Activated naive CD4-positive, alpha-beta T cell treated with anti-CD3 and anti-CD28 coated beads, Interleukin-2, amount 50 U/mL, for 16 hours (primary cell): Measurements from ENCODE around the gene CEP170B.
"Not testable (repeated sequence)": the region's sequence is repeated elsewhere in the genome, so short reads cannot be mapped to it uniquely, and the experiment has no call there.

ENCODE experiments used
- DNase-seq: peaks from one replicate; pipeline ENCODE4 v3.0.0-alpha.2; 2020

Gene CEP170B

DNA sequence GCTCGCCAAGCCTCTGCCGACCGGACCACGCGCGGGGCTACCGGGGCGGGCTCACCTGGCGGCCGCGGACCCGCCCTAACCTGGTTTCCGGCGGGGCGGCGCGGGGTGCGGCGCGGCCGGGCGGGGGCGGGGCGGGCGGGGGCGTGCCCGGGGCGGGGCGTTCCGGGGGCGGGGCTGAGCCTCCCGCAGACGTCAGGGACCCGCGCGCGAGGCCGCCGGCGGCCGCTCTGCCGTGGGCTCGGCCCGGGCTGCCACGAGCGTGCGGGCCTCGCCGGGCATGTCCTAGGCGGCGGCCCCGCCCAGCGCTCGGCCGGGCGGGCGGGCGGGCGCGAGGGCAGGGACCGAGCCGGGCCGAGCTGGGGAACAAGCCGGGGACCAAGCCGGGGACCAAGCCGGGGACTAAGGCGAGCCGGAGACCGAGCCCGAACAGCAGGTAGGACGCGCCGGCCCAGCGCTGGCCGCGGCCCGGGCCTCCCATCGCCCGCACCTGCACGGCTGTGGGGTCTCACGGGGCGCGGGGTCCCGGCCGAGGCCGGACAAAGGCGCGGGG is at the start of gene CEP170B:
Gene CEP170B (plus strand): TSS at position 188 of the 550 bp plus-strand sequence. CDS start 3,183 bp downstream, outside the sequence.
- peak; percentile 48 for DNase-seq

DNA sequence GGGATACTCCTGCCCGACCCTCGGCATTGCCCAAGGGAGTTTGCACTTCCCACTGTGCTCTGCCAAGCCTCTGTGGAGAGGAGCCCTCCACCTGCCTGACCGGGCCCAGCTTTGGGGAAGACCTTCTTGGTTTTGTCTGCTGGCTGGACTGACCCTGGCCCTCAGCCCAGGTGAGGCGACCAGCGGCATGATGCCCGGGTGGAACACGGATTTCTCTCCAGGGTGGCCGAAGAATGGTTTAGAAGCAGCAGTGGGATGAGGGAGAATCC is 48.5 kb upstream of the CEP170B start:
- DNase-seq: no peak

DNA sequence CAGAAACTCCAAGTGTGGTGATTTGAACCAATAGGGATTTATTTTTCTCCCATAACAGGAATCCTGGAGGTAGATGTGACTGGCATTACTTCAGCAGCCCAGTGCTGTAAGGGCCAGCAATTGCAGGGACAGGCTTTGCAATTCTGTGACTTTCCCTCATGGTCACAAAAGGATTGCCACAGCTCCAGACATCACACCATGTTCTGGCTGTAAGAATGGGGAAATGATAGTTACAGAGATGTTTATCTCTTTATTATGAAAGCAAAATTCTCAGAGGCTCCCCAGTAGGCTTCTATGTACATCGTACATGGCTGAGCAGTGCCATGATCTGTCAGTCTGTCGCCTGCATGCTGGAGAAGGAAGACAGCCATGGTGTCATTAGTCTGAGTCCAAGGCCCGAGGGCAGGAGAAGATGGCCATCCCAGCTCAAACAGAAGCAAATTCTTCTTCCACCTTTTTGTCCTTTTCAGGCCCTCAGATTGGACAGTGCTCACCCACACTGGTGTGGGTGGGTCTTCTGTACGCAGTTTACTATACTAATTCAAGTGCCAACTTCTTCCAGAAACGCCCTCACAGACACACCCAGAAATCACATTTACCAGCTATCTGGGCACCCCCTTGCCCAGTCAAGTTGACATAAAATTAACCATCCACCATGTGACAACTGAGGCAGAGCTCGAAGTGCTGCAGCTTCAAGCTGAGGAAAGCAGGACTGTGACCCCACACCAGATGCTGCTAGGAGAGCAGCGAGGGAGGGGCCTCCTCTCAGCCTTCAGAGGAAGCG is 46.9 kb upstream of the CEP170B start:
- DNase-seq: no peak

DNA sequence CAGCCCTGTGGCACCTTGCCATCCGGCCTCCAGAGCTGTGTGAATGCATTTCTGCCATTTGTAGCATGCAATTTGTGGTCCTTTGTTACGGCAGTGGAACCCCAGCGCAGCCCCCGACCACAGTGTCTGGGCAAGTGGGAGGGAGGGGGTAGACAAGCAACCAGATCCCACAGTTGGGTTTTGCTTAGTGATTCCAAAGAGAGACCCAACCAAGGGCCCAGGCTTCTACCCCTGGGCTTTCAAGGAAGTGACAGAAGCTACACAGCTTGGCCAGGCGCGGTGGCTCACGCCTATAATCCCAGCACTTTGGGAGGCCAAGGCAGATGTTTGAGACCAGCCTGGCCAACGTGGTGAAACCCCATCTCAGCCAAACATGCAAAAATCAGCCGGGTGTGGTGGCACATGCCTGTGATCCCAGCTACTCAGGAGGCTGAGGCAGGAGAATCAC is 46.3 kb upstream of the CEP170B start:
- DNase-seq: no peak

DNA sequence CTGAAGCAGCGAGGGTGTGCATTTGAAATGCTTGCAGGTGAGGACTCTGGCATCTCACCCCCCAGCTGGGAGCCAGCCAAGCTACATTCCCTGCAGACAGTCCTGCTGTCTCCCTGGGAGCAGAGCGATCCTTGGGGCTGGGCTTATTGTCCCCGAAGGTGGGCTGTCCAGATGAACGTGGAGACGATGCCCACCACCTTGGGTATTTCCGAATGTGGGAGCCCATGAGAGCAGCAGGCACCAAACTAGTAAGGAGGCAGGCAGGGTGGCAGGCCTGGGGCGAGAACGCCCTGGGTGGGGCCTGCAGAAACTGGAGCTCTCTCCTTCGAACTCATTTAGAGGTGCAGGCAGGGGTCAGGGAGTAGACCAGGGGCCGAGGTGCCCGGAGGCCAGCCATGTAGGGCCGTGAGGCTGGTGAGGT is 45.7 kb upstream of the CEP170B start:
- DNase-seq: no peak

DNA sequence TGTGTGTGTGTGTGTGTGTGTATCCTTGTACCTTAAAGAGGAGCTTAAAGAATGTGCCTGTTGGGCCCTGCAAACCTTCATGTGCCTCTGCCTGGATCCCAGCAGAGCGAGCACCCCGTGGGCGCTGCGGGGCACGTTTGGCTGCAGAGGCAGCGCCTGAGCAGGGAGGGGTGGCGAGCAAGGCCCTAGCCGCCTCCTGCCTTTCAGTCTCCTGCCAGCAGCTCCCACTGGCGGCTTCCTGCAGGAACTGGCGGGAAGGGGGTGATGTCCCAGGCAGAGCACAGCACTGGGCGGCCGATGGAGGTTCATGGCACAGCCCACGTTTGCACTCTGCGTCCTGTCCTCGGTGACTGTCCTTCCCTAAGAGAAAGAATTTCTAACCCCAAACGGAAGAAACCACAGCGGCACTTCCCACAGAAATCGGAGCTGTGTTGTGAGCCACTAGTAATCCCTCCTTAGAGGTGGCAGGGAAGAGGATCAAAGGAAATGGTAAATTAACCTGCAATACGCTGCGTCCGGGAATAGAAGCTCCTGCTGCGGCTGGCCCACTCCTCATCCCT is 44.3 kb upstream of the CEP170B start:
- no peak for DNase-seq

DNA sequence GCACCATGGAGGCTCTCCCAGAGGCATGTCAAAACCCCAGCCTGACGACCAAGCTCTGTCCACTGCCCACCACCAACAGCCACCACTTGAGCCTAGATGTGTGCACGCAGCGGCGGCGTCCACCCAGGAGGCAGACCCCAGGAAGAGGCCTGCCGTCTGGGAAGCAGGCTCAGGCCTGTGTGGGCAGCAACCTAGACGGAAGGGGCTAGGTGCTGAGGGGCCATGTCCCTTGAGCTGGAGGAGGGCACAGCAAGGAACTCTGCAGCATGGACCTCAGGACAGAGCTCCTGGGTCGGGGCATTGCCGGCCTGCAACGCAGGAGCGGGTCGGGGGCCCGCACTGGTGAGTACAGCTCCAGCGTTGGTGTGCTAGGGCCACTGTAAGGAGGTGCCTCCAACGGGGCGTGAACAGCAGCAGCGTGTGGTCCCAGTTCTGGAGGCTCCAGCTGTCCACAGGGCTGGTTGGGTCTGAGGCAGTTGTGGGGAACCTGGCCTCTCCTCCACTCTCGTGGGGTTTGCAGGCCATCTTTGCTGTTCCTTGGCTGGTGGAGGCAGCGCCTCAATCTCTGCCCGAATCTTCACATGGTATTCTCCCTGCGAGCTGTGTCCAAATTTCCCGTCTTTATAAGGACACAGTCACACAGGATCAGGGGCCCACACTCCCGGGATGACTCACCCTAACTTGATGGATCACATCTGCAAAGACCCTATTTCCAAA is 43.7 kb upstream of the CEP170B start:
- DNase-seq: no peak

DNA sequence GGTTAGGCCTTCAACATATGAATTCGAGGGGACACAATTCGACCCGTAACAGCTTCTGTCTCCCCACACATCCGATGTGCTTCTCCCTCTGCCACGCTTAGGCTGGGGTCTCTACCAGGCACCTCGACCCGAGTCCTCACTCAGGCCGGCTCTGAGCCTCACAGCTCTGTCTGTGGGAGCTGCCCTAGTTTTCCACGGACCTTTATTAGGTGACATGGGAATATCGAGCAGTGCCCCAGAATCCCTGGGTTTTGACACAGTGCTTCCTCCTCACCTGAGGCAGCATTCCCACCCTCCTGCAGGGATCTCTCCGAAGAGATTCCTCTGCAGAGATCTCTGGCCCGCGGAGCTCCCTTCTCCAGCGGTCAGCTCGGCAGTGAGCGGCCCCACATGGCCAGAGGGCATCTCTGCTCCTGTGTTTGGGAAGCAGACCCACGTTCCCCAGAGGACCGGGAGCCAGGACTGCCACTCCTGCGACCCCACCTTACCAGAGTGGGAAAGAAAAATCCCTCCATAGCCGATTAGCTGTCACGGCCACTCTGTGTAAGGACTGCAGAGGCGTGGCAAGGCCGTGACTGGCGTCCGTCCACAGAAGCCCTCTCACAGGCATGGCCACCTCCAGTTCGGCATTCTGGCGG is 43.0 kb upstream of the CEP170B start:
- no peak for DNase-seq

DNA sequence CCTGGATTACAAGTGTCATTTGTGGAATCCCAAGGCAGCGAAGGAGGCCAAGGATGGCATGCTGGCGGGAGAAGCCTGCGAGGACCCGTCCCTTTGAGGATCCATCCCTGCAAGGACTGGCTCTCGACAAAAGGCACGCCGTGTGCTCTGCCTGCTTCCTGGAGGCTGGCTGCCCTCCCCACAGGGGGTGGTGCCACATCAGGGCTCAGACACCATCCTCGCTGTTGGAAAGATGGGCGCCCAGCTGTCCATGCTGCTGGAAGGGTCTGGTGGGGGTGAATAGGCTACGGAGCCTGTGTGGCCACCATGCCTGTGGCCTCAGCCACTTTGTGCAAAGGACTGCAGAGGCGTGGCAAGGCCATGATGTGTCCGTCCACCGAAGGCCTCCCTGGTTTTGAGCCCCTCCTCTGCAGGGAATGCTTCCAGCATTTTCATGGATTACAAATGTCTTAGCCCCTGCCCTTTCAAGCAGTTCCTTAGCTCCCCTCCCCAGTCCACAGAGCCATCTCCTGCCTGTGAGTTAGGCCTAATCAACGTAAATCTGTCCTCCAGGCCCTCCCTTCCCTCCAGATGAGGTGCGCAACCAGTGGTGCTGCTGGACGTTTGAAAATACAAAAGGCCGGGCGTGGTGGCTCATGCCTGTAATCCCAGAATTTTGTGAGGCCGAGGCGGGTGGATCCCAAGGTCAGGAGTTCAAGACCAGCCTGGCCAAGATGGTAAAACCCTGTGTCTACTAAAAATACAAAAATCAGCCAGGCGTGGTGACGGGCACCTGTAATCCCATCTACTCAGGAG is 42.0 kb upstream of the CEP170B start:
- DNase-seq: no peak

DNA sequence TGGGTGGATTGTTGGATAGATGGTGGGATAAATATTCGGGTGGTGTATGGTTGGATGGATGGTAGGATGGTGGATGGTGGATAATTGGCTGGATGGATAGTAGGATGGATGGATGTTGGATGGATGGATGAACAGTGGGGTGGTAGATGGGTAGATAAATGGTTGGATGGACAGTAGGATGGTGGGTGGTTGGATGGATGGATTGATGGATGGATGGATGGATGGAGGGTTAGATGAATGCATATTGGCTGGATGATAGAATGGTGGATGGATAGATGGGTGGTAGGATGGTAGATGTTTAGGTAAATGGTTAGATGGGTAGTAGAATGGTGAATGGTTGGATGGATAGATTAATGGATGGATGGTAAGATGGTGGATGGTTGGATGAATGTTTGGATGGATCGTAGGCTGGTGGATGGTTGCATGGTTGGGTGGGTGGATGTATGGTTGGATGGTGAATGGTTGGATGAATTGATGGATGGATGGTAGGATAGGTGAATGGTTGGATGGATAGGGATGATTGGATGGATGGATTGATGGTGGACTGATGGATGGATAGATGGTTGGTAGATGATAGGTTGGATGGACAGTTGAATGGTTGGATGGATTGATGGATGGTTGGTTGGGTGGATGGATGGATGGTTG is 40.6 kb upstream of the CEP170B start:
- DNase-seq: no peak

DNA sequence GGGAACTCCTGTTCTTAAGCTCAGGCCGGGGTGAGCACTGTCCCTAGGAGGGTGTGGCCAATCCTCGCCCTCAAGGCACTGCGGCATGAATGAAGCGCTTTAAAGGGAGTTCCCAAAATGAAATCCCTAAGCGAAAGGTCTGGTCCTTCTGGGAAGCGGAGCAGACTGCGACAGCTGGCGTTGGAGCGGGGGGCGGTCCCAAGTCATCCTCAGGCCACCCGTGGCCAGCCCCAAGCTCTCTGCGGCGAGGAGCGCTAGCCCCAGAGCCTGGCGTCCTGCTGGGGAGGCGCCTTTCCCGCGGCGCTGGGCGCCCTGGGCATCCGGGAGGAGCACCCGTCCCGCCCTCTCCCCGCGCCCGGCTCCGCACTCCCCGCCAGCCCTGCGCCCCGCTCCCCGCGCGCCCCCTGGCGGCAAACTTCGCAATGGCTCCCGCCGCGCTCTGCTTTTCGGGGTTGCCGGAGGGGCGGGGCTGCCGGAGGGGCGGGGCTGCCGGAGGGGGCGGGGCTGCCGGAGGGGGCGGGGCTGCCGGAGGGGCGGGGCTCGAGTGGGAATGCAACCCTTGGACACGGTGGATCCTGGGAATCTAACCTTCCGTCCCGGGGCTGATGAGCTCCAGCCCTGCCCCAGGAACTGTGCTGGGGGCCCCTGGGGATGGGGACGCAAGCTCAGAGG is 38.7 kb upstream of the CEP170B start:
- DNase-seq: peak; percentile 94

DNA sequence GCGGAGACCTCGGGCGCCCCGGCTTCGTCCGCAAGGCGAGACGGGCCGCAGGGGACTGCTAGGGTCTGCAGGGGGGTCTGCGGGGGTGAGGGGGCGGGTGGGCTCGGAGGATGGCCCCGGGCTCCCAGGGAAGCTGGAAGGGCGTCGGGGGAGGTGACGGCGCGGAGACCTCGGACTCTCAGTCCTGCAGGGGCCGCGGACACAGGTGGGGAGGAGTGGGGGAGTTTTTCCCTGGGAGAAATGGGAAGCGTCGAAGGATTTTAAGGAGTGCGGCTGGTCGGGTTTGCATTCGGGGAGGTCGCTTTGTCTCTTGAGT is 38.2 kb upstream of the CEP170B start:
- DNase-seq: no peak

DNA sequence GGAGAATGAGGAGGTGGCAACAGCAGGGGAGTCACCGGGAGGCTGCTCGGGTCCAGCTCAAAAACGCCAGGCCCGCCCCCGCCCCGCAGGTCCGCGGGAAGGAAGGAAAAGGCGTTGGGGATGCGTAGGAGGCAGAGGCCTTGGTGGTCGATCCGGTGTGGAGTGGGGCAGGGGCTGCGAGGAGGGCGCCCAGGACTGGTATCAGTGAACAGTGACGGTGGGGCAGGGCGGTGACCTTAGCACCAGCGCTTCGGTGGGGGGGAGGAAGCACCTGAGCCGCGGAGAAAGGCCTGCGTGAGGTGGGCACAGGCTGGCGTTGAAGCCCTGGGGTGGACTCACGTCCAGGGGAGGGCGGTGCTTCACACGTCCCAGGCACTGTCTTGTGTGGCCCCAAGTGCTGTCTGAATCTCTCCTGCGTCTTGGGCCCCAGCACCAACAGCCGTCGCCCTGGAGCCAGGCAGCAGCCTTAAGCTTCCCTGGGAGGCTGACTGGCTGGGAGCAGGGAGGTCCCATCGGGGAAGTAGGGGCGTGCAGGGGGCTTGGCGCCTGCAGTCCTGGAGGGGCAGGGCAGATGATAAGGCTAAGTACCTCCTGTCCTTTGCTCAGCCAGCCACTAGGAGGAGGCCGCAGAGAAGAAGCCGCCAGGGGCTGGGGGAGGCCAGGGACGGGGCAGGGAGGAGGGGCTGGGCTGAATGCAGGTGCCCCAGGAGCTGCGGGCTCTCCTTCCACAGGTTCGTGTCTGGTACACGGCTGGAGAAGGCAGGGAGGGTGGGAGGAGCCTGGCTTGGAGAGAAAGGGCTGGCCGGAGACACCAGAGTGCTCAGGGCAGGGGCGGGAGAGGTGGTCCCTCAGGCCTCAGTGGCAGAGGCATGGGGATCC is 37.7 kb upstream of the CEP170B start:
- DNase-seq: peak; percentile 69

DNA sequence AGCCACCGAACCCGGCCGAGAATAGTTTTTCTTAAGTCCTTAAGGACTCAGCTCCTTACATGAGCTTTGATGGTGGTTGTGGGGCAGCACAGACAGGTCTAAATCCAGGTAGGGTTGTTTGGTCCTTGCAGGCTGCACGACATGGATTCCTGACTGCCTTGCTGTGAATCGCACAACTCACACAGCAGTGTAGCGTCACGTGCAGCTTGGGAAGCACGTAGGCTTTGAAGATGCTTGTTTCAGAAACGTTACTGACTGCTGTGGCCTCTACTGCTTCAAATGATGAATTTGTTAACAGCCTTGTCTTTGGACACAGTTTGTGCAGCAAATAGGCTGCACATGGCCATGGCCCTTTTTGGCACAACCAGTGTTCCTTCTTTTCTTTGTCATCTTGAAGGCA is 34.3 kb upstream of the CEP170B start:
- DNase-seq: no peak

DNA sequence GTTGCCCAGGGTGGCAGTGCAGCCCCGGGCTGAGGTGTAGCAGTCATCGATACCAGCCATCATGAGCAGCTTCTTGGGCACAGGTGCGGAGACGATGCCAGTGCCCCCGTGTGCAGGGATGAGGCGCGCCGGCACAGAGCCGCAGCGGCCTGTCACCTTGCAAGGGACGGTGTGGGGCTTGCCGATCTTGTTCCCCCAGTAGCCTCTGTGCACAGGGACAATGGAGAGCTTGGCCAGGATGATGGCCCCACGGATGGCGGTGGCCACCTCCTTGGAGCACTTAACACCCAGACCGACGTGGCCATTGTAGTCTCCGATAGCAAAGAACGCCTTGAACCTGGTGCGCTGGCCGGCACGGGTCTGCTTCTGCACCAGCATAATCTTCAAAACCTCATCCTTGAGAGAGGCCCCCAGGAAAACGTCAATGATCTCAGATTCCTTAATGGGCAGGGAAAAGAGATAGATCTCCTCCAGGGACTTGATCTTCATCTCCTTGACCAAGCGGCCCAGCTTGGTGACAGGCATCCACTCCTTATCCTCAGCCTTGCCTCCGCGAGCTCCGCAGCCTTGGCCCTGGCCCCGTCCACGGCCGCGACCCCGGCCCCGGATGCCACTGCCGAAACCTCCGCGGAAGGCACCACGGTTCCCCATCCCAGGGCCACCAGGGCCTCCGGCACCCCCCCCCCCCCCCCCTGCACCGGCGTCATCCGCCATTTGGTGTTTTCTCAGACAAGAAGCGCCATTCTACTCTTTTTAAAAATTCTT is 28.7 kb upstream of the CEP170B start:
- not testable (repeated sequence) for DNase-seq

DNA sequence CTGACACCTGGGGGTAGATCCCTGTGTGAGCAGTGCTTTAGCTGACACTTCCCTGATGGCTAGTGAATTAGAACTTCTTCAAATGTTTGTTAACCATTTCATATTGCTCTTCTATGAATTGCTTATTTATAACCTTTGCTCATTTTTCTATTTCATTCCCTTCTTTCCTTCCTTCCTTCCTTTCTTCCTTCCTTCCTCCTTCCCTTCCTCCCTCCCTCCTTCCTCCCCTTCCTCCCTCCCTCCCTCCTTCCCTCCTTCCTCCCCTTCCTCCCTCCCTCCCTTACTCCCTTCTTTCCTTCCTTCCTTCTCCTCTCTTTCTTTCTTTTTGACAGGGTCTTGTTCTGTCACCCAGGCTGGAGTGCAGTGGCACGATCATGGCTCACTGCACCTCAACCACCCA is 23.3 kb upstream of the CEP170B start:
- DNase-seq: no peak

DNA sequence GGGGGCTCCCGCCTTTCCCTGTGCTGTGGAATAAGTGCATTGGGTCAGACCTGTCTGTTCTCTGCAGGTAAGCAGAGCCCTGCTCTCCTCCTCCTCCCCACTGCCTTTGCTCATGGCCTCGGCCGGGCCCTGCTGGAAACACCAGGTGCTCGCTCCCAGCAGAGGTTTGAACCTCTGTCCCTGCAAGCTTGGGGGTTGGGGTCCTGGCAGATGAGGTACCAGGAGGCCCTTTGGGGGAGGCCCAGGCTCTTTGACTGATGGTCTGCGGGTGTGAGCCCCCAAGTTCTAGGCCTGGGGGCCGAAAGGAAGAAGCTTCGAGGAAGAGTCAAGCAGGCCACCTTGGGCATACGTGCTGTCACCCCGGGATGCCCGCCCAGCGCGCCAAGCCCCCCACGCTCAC is 22.1 kb upstream of the CEP170B start:
- DNase-seq: no peak

DNA sequence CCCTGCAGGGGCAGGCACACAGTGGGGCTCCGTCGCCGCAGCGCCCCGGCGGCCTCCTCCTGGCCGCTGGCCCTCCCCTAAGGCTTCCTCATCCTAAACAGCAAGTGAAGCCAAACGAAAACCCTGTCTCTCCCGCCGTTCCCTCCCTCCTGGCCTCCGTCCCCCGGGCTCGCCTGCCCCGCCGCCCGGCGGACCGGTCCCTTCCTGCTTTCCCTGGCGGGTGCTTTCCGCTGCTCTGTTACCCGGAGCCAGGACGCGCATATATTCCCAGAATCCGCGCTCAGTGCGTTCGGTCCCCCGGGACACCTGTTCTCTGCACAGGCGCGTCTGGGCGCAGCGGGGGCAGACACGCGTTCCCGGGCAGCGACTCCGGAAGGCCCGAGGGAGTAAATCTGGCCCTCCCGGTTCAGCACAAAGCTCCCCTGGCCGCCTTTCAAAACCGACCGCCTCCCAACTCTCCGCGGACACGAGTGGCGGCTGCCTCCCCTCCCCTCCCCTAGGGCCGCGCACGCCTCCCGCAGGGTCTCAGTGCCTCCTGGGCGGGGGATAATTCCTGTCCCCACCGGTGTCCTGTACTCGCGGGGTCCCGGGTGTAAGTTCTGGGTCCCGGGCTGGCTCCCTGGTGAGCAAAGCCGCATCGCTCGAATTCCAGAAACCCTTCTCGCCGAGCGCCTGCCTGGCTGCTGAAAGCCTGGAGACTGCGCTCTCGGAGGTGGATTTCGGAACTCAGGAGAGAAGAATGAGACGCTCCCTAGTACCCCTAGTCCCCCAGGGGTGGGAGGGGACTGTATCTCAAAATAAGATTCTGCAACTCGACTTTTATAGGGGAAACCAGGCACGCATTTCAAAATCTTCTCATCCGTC is 21.4 kb upstream of the CEP170B start:
- DNase-seq: no peak
